ENCODE results near the gene DPP4.

GRCh38 chr2:161999321-161999720, 74.7 kb downstream of the DPP4 start:
- TF ChIP-seq CTCF (conservative IDR thresholded peaks at IDR 0.05; ENCODE audit: low read depth, low read length) (no peak), EZH2 (IDR thresholded peaks at IDR 0.05; ENCODE audit: borderline replicate concordance, low read depth, low read length, poor library complexity, severe bottlenecking) (no peak)

All from A673 (cell line).